ENCODE measurements around the gene ENAH.
A peak's percentile ranks its signal among the peaks of the same experiment; 100 is the strongest.
"Not testable (repeated sequence)": the region's sequence is repeated elsewhere in the genome, so short reads cannot be mapped to it uniquely, and the experiment has no call there.

The ENAH gene

DNA sequence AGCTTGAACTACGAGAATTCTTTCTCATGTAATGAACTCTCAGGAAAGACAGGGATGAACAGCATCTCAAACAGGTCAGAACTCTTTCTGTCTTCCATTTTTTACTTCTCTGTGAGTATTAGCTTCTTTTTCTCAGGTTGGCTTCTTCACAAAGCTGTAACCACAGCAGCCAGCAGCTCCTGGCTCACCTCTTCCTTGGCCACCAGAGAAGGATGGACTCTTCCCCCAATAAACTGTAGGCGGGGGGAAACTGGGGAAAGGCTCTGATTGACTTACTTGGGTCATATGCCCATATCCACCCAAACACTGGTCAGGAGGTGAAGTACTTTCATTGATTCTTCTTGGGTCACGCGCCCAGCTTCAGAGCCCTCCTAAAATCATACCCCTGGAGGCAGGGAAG, 14.4 kb upstream of the ENAH start:
- Histone ChIP-seq H2AFZ (ENCODE audit: low read depth, low read length) (no peak overlapping the region), H3K27me3 (ENCODE audit: insufficient read depth, low read length) (no peaks in the 10 kb centered on the region), H3K36me3 (ENCODE audit: insufficient read depth, low read length) (no peaks in the 10 kb centered on the region), H3K9me3 (ENCODE audit: low read length) (no peaks in the 10 kb centered on the region), H3K4me3 (ENCODE audit: low read length) (no peak overlapping the region), H3K4me1 (ENCODE audit: insufficient read depth, low read length) (no peaks in the 10 kb centered on the region)

DNA sequence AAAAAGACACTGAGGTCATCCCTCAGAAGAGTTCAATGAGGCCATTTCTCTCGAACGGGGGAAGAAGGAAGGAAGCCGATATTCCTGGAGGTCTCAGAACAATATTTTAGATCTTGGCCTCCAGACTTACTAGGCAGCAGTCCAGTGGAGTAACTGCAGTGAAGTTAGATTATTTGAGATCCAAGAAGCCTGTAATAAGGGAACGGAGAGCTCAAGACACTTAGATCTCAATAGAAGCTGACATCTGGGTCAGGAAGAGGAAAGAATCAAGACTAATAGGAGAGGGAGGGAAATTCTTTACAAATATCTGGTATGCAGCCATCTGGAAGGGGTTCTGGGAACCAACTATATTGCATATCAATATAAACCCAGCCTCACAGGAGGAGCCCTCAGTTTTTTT, 13.6 kb upstream of the ENAH start:
- no peak overlapping the region for H2AFZ ChIP-seq (ENCODE audit: low read depth, low read length)
- H3K4me1 ChIP-seq (ENCODE audit: insufficient read depth, low read length): no peaks in the 10 kb centered on the region
- no peaks in the 10 kb centered on the region for H3K9me3 ChIP-seq (ENCODE audit: low read length)
- H3K27me3 ChIP-seq (ENCODE audit: insufficient read depth, low read length): no peaks in the 10 kb centered on the region
- no peaks in the 10 kb centered on the region for H3K36me3 ChIP-seq (ENCODE audit: insufficient read depth, low read length)
- no peak overlapping the region for H3K4me3 ChIP-seq (ENCODE audit: low read length)

DNA sequence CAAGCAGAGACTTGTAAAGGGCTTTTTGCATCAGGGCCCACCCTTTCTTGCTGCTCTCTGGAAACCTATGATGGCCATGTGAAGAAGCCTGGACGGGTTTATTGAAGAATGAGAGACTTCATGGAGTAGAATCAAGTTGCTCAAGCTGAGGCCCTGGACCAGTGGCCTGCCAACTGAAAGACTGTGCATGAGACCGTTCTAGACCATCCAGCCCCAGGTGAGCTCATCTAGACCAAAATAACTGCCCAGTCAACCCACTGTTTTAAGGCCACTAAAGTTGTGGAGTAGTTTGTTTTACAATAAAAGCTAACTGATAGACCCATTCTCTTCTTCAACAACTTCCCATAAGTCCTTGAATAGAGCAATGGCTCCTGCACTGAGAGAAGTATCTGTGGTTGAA, 11.8 kb upstream of the ENAH start:
- Histone ChIP-seq H3K9me3 (ENCODE audit: low read length) (no peaks in the 10 kb centered on the region), H3K4me1 (ENCODE audit: insufficient read depth, low read length) (no peaks in the 10 kb centered on the region), H2AFZ (ENCODE audit: low read depth, low read length) (no peak overlapping the region), H3K27me3 (ENCODE audit: insufficient read depth, low read length) (no peaks in the 10 kb centered on the region), H3K4me3 (ENCODE audit: low read length) (no peak overlapping the region), H3K36me3 (ENCODE audit: insufficient read depth, low read length) (no peaks in the 10 kb centered on the region)

DNA sequence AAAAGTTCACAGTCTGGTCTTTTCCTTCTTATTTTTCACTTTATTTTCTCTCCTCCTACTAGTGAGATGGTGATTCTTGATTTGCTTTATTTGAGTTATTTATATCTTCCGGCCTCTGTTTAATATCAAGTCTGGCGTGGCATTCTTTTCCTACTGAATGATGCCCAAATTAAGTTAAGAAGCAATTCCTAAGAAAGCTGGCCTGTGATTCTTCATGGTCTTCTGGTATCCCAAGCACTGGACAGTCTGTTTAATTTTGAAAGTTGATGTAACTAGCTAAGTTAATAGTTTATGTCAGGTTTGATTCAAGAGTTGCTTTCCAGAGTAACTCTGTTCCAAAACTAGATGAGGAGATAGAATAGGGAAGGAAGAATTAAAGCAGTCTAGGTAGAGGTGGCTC, 9.2 kb upstream of the ENAH start:
- H2AFZ ChIP-seq (ENCODE audit: low read depth, low read length): no peak overlapping the region
- H3K9me3 ChIP-seq (ENCODE audit: low read length): no peaks in the 10 kb centered on the region
- no peaks in the 10 kb centered on the region for H3K36me3 ChIP-seq (ENCODE audit: insufficient read depth, low read length)
- H3K27me3 ChIP-seq (ENCODE audit: insufficient read depth, low read length): no peaks in the 10 kb centered on the region
- H3K4me1 ChIP-seq (ENCODE audit: insufficient read depth, low read length): peaks cover 6% of the 10 kb centered on the region
- H3K4me3 ChIP-seq (ENCODE audit: low read length): no peak overlapping the region

DNA sequence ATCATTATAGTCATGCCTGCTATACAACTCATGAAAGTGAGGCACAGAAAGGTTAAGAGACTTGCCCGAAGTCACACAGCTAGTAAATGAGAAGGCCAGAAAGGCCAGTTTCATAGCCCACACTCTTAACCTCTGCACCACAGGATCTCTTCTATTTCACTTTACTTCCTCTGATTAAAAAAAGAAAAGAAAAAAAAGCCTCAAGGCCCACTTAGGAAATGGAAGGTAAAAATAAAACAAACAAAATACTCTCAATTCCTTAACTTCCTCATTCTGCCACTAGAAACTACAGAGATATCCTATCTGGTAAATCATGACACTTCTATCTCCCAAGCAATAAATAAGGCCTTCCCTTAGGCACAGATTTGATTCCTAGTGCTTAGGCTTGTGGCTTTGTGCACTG, 7.6 kb upstream of the ENAH start:
- H3K9me3 ChIP-seq (ENCODE audit: low read length): no peaks in the 10 kb centered on the region
- peaks cover 6% of the 10 kb centered on the region for H3K4me1 ChIP-seq (ENCODE audit: insufficient read depth, low read length)
- H2AFZ ChIP-seq (ENCODE audit: low read depth, low read length): no peak overlapping the region
- H3K36me3 ChIP-seq (ENCODE audit: insufficient read depth, low read length): no peaks in the 10 kb centered on the region
- H3K4me3 ChIP-seq (ENCODE audit: low read length): no peak overlapping the region
- no peaks in the 10 kb centered on the region for H3K27me3 ChIP-seq (ENCODE audit: insufficient read depth, low read length)

DNA sequence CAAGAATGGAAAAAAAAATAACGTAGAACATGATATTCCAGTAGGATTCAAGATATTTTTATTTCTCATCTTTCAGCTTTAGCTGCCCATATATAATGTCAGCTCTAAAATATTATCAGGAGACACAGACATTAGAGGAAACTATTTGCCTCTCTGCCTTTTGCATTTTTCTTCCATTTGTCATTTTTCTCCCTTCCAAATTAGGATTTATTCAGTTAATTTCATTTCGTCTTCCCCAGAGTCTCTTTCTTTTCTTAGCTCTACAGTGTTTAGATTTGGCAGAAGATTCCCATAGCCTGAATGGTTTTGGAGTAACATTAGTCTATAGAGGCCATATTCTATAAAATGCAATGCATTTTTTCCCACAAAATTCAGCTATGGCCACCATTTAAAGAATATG, 5.1 kb upstream of the ENAH start:
- no peak overlapping the region for H2AFZ ChIP-seq (ENCODE audit: low read depth, low read length)
- H3K9me3 ChIP-seq (ENCODE audit: low read length): no peaks in the 10 kb centered on the region
- peaks cover 6% of the 10 kb centered on the region for H3K4me1 ChIP-seq (ENCODE audit: insufficient read depth, low read length)
- H3K36me3 ChIP-seq (ENCODE audit: insufficient read depth, low read length): no peaks in the 10 kb centered on the region
- no peaks in the 10 kb centered on the region for H3K27me3 ChIP-seq (ENCODE audit: insufficient read depth, low read length)
- no peak overlapping the region for H3K4me3 ChIP-seq (ENCODE audit: low read length)

DNA sequence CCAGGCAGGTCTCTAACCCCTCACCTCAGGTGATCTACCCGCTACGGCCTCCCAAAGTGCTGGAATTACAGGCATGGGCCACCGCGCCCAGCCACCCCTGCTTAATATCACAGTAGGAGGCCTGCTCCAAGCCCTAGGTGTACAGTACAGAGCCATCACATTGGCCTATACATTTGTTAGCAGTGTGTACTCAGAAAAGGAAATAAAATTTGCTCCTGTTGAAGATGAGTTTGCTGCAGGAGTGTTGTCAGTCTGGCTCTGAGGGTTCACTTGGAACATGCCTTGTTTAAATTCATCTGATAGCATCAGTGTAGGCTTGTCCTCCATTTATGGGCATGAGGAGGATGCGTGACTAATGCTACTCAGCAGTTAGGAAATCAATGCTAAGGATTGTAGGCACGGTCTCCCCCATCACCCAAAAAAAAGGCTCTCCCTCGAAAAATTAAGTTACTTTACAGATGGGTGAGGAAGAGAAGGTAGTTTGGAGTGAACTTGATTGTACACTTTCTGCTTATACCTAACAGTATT, 4.6 kb upstream of the ENAH start:
- Histone ChIP-seq H3K4me3 (ENCODE audit: low read length) (no peak overlapping the region), H3K27me3 (ENCODE audit: insufficient read depth, low read length) (no peaks in the 10 kb centered on the region), H3K36me3 (ENCODE audit: insufficient read depth, low read length) (no peaks in the 10 kb centered on the region), H2AFZ (ENCODE audit: low read depth, low read length) (no peak overlapping the region), H3K9me3 (ENCODE audit: low read length) (no peaks in the 10 kb centered on the region), H3K4me1 (ENCODE audit: insufficient read depth, low read length) (peaks cover 6% of the 10 kb centered on the region)

DNA sequence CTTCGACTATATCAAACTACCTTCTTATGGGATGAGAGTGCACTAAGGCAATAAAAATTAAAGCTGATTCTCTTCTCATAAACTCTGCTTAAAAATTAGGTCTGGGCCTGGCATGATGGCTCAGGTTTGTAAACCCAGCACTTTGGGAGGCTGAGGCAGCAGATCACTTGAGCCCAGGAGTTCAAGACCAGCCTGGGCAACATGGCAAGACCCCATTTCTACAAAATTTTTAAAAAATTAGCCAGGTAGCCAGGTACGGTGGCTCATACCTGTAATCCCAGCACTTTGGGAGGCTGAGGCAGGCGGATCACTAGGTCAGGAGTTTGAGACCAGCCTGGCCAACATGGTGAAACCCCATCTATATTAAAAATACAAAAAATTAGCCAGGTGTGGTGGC, 3.3 kb upstream of the ENAH start:
- H3K4me3 ChIP-seq (ENCODE audit: low read length); H2AFZ ChIP-seq (ENCODE audit: low read depth, low read length); H3K27me3 ChIP-seq (ENCODE audit: insufficient read depth, low read length); H3K4me1 ChIP-seq (ENCODE audit: insufficient read depth, low read length); H3K9me3 ChIP-seq (ENCODE audit: low read length); H3K36me3 ChIP-seq (ENCODE audit: insufficient read depth, low read length): not testable (repeated sequence)

DNA sequence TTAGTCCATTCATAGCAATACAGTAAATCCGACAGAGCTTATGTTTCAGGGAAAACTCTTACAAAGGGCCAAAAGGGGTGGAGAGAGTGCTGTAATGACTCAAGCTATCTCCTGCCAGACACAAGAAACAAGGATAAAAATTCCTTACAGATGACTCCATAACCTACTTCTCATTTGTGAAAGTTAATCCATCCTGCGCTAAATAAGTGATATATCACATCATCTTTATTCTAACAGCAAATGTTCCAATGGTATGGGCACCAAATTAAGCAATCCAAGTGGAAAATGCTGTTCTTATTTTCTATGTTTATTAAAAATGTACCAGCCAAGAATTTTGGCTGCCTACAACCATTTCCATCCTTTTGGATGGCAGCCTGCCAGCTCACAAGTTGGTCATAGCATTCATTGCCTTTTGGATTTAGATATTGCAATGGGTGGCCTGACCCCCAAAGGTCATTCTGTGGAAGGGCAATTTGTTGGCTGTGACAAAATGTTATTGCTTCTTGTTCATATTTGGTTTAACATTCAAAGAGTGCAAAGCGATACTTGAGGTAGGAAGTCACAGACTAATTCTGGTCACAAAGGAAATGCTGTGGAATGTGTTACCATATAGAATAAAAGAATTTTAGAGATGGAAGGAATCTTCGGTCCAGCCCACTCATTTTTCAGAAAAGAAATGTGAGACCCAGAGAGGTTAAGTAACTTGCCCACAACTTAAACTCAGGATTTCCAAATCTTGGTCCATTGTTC, 2.8 kb upstream of the ENAH start:
- H3K4me1 ChIP-seq (ENCODE audit: insufficient read depth, low read length): peaks cover 12% of the 10 kb centered on the region
- no peak overlapping the region for H3K4me3 ChIP-seq (ENCODE audit: low read length)
- H3K36me3 ChIP-seq (ENCODE audit: insufficient read depth, low read length): no peaks in the 10 kb centered on the region

DNA sequence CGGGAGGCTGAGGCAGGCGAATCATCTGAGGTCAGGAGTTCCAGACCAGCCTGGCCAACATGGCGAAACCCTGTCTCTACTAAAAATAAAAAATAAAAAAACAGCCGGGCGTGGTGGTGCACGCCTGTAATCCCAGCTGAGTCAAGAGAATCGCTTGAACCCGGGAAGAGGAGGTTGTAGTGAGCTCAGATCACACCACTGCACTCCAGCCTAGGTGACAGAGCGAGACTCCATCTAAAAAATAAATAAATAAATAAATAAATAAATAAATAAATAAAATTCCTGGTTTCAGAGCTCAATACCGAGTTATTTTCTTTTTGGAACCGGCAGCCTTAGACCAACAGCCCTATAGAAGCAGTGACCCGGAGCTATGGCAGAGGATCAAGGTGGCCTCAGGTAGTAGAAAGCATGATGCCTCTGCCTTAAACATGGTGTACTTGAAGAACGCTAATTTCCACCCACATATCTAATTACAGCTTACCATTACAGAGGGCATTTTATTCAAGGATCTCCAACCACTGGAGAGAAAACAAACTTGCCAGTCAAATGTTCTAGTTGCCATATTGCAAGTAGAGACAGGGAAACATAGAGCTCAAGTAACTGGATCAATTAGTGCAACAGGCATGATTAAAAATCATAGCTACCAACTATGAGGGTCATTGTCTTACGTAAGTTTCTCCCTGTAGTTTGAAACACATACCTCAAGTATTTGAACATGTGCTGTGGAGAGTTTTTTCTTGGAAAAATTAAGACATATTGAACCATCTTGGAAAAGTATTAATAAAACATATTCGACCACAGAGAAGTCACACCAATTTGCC, 2.0 kb upstream of the ENAH start:
- H3K4me3 ChIP-seq (ENCODE audit: low read length): no peak overlapping the region
- H3K36me3 ChIP-seq (ENCODE audit: insufficient read depth, low read length): no peaks in the 10 kb centered on the region
- H2AFZ ChIP-seq (ENCODE audit: low read depth, low read length): no peak overlapping the region
- peaks cover 18% of the 10 kb centered on the region for H3K4me1 ChIP-seq (ENCODE audit: insufficient read depth, low read length)
- no peaks in the 10 kb centered on the region for H3K27me3 ChIP-seq (ENCODE audit: insufficient read depth, low read length)
- H3K9me3 ChIP-seq (ENCODE audit: low read length): no peaks in the 10 kb centered on the region

More for the DNA sequence above, 2.8 kb upstream of the ENAH start:
- Histone ChIP-seq H3K9me3 (ENCODE audit: low read length) (no peaks in the 10 kb centered on the region), H3K27me3 (ENCODE audit: insufficient read depth, low read length) (no peaks in the 10 kb centered on the region), H2AFZ (ENCODE audit: low read depth, low read length) (no peak overlapping the region)

DNA sequence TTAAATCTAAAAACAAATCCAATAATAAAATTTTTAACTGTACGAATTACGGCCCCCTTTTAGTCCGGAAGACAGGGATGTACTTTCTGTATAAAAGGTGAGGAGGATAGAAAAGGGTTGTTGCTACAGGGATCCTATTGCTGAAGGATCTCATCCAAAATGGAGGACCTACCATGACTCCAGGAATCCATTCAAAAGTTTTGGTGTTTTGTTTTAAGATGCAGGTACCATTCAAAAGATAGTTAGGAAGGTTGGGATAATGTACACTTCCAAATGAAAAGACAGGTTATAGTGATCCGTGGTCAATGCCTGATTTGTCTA, 1.3 kb upstream of the ENAH start:
- Histone ChIP-seq H3K4me3 (ENCODE audit: low read length) (peak overlapping the region; percentile 98), H3K36me3 (ENCODE audit: insufficient read depth, low read length) (no peaks in the 10 kb centered on the region), H3K4me1 (ENCODE audit: insufficient read depth, low read length) (peaks cover 20% of the 10 kb centered on the region), H2AFZ (ENCODE audit: low read depth, low read length) (no peak overlapping the region), H3K27me3 (ENCODE audit: insufficient read depth, low read length) (no peaks in the 10 kb centered on the region), H3K9me3 (ENCODE audit: low read length) (no peaks in the 10 kb centered on the region)

DNA sequence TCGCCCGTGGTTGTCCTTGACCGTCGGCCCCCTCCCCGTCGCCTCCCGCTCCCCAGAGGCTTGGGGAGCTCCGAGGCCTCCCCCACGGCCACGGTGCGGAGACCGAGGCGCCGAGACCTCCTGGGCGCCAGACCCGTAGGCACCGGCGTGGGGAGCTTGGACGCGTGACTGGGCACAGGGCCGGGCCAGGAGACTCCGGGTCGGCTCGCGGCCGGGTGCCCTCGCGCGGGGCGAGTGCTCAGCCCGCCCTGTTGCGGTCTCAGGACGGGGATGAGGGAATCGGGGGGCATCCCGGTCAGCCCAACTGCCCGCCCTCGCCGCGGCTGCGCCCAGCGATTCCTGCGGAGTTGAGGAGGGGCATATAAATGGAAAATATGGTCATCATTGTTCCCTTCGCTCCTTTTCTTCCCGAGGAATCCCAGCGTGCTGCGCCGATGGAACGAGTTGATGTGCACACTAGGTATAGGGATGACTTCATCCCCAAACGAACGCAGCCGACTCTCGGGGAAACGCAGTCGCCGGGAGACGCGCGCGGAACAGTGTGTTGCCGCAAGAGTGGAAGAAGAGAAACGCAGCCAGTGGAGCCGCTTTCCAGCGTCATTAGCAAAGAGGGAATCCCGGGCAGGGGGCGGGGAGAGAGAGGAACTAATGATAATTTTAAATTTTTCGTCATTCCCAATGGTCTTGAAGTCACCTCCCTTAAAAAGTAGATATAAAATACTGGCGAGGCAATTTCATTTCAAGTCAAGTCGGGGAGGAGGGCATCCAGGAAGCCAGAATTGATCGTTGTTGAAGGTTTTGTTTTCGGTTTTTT, 747 bp upstream of the ENAH start:
- Histone ChIP-seq H3K27me3 (ENCODE audit: insufficient read depth, low read length) (no peaks in the 10 kb centered on the region), H2AFZ (ENCODE audit: low read depth, low read length) (peak overlapping the region; percentile 71), H3K4me1 (ENCODE audit: insufficient read depth, low read length) (peaks cover 24% of the 10 kb centered on the region), H3K9me3 (ENCODE audit: low read length) (no peaks in the 10 kb centered on the region), H3K36me3 (ENCODE audit: insufficient read depth, low read length) (no peaks in the 10 kb centered on the region), H3K4me3 (ENCODE audit: low read length) (peak overlapping the region; percentile 98)
